Measurements from ENCODE around the gene FXN.
"Not testable (repeated sequence)": the region's sequence is repeated elsewhere in the genome, so short reads cannot be mapped to it uniquely, and the experiment has no call there.

Gene FXN

GRCh38 chr9:69023650-69024049 is 11.9 kb upstream of the FXN start:
- H3K4me3 ChIP-seq (ENCODE audit: low read depth, low read length): no peak overlapping the region

- H3K4me3 ChIP-seq (ENCODE audit: low read depth, low read length): no peak overlapping the region
These were observed 8.0 kb upstream of the FXN start for GRCh38 chr9:69027355-69028097.

GRCh38 chr9:69028754-69029153 is 6.8 kb upstream of the FXN start:
- no peak overlapping the region for H3K4me3 ChIP-seq (ENCODE audit: low read depth, low read length)

GRCh38 chr9:69029535-69029934 is 6.0 kb upstream of the FXN start:
- no peak overlapping the region for H3K4me3 ChIP-seq (ENCODE audit: low read depth, low read length)

- H3K4me3 ChIP-seq (ENCODE audit: low read depth, low read length): no peak overlapping the region
These were observed 4.5 kb upstream of the FXN start for GRCh38 chr9:69030851-69031645.

- no peak overlapping the region for H3K4me3 ChIP-seq (ENCODE audit: low read depth, low read length)
These were observed 1.5 kb upstream of the FXN start for GRCh38 chr9:69034071-69034470.

GRCh38 chr9:69036309-69036708 is 757 bp downstream of the FXN start:
- H3K4me3 ChIP-seq (ENCODE audit: low read depth, low read length): peak overlapping the region; percentile 79

GRCh38 chr9:69036799-69037198 is 1.2 kb downstream of the FXN start:
- peak overlapping the region; percentile 79 for H3K4me3 ChIP-seq (ENCODE audit: low read depth, low read length)

GRCh38 chr9:69040646-69041045 is 5.1 kb downstream of the FXN start:
- H3K4me3 ChIP-seq (ENCODE audit: low read depth, low read length): no peak overlapping the region

GRCh38 chr9:69044240-69045219 is 9.0 kb downstream of the FXN start:
- H3K4me3 ChIP-seq (ENCODE audit: low read depth, low read length): no peak overlapping the region

- H3K4me3 ChIP-seq (ENCODE audit: low read depth, low read length): no peak overlapping the region
These were observed 10.3 kb downstream of the FXN start for GRCh38 chr9:69045821-69046220.

- no peak overlapping the region for H3K4me3 ChIP-seq (ENCODE audit: low read depth, low read length)
These were observed 11.2 kb downstream of the FXN start for GRCh38 chr9:69046723-69047122.

GRCh38 chr9:69047371-69047770 is 11.8 kb downstream of the FXN start:
- no peak overlapping the region for H3K4me3 ChIP-seq (ENCODE audit: low read depth, low read length)

- H3K4me3 ChIP-seq (ENCODE audit: low read depth, low read length): no peak overlapping the region
These were observed 13.5 kb downstream of the FXN start for GRCh38 chr9:69049094-69049493.

GRCh38 chr9:69050936-69051335 is 15.4 kb downstream of the FXN start:
- H3K4me3 ChIP-seq (ENCODE audit: low read depth, low read length): not testable (repeated sequence)

GRCh38 chr9:69054989-69055388 is 19.4 kb downstream of the FXN start:
- no peak overlapping the region for H3K4me3 ChIP-seq (ENCODE audit: low read depth, low read length)

GRCh38 chr9:69056191-69056815 is 20.8 kb downstream of the FXN start:
- H3K4me3 ChIP-seq (ENCODE audit: low read depth, low read length): no peak overlapping the region

GRCh38 chr9:69058101-69058500 is 22.5 kb downstream of the FXN start:
- H3K4me3 ChIP-seq (ENCODE audit: low read depth, low read length): no peak overlapping the region

- H3K4me3 ChIP-seq (ENCODE audit: low read depth, low read length): no peak overlapping the region
These were observed 25.2 kb downstream of the FXN start for GRCh38 chr9:69060766-69061165.

GRCh38 chr9:69062195-69062594 is 26.6 kb downstream of the FXN start:
- H3K4me3 ChIP-seq (ENCODE audit: low read depth, low read length): no peak overlapping the region

GRCh38 chr9:69063839-69064238 is 28.3 kb downstream of the FXN start:
- H3K4me3 ChIP-seq (ENCODE audit: low read depth, low read length): no peak overlapping the region

Data from iPS-11a (cell line).